ENCODE measurements around the gene SYPL1. TPM values are rescaled to one million over a fixed set of nuclear protein-coding genes. Genes with fewer than 3 reads are reported as not detected.

SYPL1 gene
- total RNA-seq, 1 donor from 2014 or later = 83.6 TPM

DNA sequence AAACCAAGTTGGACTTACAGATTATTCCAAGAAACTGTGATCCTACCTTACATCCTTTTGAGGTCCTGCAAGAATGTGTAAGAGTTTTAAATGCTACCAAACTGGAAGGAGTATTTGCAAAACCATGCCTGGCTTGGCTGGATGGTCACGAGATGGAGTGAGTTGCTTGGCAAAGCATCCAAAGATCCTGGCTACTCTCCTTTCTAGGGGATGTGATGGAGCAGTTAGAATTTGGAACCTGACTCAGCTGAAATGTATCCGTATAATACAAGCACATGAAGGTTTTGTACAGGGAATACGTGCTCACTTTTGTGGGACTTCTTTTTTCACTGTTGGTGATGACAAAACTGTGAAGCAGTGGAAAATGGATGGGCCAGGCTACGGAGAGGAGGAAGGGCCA lies 13.3 kb upstream of the SYPL1 start:
- Histone ChIP-seq H3K36me3 (no peaks in the 10 kb centered on the region), H3K9me3 (replicated peaks) (no peaks in the 10 kb centered on the region), H3K4me1 (peaks cover 61% of the 10 kb centered on the region), H3K27ac (replicated peaks) (peak overlapping the region; percentile 52), H3K4me3 (no peak overlapping the region), H3K27me3 (ENCODE audit: low read depth) (no peaks in the 10 kb centered on the region)
- intact Hi-C loops (cut with micrococcal nuclease) = no loop called here
- no peak for DNase-seq
- TF ChIP-seq, protein P1, sequence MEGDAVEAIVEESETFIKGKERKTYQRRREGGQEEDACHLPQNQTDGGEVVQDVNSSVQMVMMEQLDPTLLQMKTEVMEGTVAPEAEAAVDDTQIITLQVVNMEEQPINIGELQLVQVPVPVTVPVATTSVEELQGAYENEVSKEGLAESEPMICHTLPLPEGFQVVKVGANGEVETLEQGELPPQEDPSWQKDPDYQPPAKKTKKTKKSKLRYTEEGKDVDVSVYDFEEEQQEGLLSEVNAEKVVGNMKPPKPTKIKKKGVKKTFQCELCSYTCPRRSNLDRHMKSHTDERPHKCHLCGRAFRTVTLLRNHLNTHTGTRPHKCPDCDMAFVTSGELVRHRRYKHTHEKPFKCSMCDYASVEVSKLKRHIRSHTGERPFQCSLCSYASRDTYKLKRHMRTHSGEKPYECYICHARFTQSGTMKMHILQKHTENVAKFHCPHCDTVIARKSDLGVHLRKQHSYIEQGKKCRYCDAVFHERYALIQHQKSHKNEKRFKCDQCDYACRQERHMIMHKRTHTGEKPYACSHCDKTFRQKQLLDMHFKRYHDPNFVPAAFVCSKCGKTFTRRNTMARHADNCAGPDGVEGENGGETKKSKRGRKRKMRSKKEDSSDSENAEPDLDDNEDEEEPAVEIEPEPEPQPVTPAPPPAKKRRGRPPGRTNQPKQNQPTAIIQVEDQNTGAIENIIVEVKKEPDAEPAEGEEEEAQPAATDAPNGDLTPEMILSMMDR (IDR thresholded peaks at IDR 0.05; ENCODE audit: borderline replicate concordance) = no peak

DNA sequence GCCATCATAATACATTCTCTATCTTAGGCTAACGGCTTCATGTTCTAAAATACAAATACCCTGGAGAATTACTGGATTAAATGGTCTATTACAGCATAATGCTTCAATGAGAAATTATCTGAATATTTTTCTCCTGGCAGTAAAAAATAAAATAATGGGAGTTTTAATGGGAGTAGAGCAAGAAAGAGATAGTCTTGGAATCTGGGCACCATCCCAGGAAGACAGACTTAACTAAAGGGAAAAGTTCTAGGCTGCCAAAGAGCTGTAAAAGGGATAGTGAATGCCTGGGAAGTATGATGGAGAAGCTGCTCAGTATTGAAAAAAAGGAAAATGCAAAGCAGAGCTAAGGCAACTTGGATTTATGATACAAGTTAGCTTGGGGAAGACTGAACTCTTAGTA lies 12.1 kb upstream of the SYPL1 start:
- H3K4me1 ChIP-seq = peaks cover 66% of the 10 kb centered on the region

DNA sequence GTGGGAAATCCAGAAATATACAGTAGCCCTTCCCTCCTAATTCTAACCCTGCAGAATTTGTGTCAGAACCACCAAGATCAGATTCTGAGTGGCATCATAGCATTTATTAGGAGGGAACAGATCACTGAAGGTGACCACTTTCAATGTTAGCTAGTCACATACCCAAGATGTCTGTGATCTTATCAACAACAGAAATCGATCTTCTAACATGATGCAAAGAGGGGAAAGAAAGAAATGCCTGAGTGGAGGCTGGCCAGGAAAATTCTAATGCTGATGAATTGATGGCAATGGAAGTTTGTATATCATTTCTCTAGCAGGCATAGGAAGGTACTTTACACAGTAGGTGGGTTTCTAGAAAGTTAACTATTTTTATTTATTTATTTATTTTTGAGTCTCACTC lies 10.6 kb upstream of the SYPL1 start:
- TF ChIP-seq, protein P1 (IDR thresholded peaks at IDR 0.05; ENCODE audit: borderline replicate concordance) = no peak
- H3K36me3 ChIP-seq = no peaks in the 10 kb centered on the region
- H3K27ac ChIP-seq (replicated peaks) = peak overlapping the region; percentile 85
- no peaks in the 10 kb centered on the region for H3K27me3 ChIP-seq (ENCODE audit: low read depth)
- intact Hi-C loops (cut with micrococcal nuclease) = no loop called here
- DNase-seq = no peak
- peaks cover 61% of the 10 kb centered on the region for H3K4me1 ChIP-seq
- H3K9me3 ChIP-seq (replicated peaks) = no peaks in the 10 kb centered on the region
- no peak overlapping the region for H3K4me3 ChIP-seq

More for the DNA sequence above, 12.1 kb upstream of the SYPL1 start:
- Histone ChIP-seq H3K36me3 (no peaks in the 10 kb centered on the region), H3K27me3 (ENCODE audit: low read depth) (no peaks in the 10 kb centered on the region), H3K9me3 (replicated peaks) (no peaks in the 10 kb centered on the region), H3K27ac (replicated peaks) (peak overlapping the region; percentile 8), H3K4me3 (no peak overlapping the region)
- no peak for DNase-seq
- TF ChIP-seq, protein P1 (IDR thresholded peaks at IDR 0.05; ENCODE audit: borderline replicate concordance) = no peak
- intact Hi-C loops (cut with micrococcal nuclease) = no loop called here

DNA sequence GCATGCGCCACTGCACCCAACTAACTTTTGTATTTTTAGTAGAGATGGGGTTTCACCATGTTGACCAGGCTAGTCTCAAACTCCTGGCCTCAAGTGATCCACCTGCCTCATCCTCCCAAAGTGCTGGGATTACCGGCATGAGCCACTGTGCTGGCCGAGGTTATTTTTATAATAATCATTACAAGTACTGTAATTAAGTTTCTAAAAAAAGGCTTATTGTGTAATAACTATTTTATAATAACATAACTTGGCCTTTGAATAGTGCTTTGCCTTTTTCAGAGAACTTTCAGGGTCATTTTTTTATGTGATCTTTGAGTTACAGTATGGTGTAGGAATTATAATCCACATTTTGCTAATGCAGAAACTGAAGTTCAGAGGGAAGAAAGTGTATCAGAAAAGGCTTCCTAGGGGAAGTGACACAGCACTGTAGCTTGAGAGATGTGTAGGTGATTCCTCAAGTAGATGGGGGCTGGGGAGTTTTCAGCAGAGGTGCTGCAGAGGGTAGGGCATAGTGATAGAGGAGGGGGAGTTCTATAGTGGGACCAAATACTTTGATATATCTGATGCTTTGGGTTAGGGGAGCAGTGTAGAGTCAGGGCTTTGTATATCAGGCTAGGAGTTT lies 9.2 kb upstream of the SYPL1 start:
- intact Hi-C loops (cut with micrococcal nuclease) = no loop called here
- no peak overlapping the region for H3K4me3 ChIP-seq
- no peaks in the 10 kb centered on the region for H3K27me3 ChIP-seq (ENCODE audit: low read depth)
- H3K4me1 ChIP-seq = peaks cover 66% of the 10 kb centered on the region
- no peaks in the 10 kb centered on the region for H3K36me3 ChIP-seq
- no peaks in the 10 kb centered on the region for H3K9me3 ChIP-seq (replicated peaks)
- no peak for DNase-seq
- peak overlapping the region; percentile 85 for H3K27ac ChIP-seq (replicated peaks)
- TF ChIP-seq, protein P1 (IDR thresholded peaks at IDR 0.05; ENCODE audit: borderline replicate concordance) = no peak

DNA sequence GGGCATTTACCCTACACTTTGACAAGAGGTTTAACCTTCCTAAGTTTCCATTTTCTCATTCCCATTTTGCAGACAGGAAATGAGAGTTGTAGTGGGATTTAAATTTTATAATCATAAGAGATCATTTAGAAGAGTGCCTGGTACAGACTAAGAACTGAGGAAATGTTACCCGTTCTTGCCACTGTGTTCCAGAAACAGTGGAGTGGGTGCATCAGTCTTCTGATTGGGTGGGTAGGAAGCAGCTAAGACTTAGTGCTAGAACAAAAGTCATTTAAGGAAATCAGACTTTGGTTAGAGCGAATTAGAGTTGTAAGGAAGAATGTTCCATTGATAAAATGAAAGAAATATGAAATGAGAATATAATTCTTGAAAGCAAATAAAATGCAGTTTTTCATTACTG lies 8.4 kb upstream of the SYPL1 start:
- DNase-seq = no peak
- H3K9me3 ChIP-seq (replicated peaks) = no peaks in the 10 kb centered on the region
- peak overlapping the region; percentile 85 for H3K27ac ChIP-seq (replicated peaks)
- no peaks in the 10 kb centered on the region for H3K36me3 ChIP-seq
- H3K4me3 ChIP-seq = no peak overlapping the region
- TF ChIP-seq, protein P1 (IDR thresholded peaks at IDR 0.05; ENCODE audit: borderline replicate concordance) = no peak
- no peaks in the 10 kb centered on the region for H3K27me3 ChIP-seq (ENCODE audit: low read depth)
- intact Hi-C loops (cut with micrococcal nuclease) = no loop called here
- H3K4me1 ChIP-seq = peaks cover 58% of the 10 kb centered on the region
